ENCODE results near the gene HPS3.
"Not testable (repeated sequence)": the region's sequence is repeated elsewhere in the genome, so short reads cannot be mapped to it uniquely, and the experiment has no call there.

Gene HPS3

GRCh38 chr3:149129326-149130205 is at the start of gene HPS3:
HPS3 (plus strand) TSS chr3:149129638; CDS start chr3:149129724, 86 bp downstream.
- peak; percentile 95 for DNase-seq

- no peak for DNase-seq
Measured at GRCh38 chr3:149080011-149080698, 49.3 kb upstream of the HPS3 start.

GRCh38 chr3:149080699-149081091 is 48.7 kb upstream of the HPS3 start:
- DNase-seq = no peak

- DNase-seq = no peak
Measured at GRCh38 chr3:149081772-149082171, 47.7 kb upstream of the HPS3 start.

GRCh38 chr3:149085828-149086231 is 43.6 kb upstream of the HPS3 start:
- DNase-seq = peak; percentile 53

GRCh38 chr3:149086232-149086988 is 43.0 kb upstream of the HPS3 start, which contains the start of gene HLTF:
HLTF (minus strand) TSS chr3:149086533; CDS start chr3:149086336, 197 bp downstream.
- peak; percentile 99 for DNase-seq

GRCh38 chr3:149087208-149087607 is 42.2 kb upstream of the HPS3 start:
- DNase-seq = peak; percentile 86

GRCh38 chr3:149089395-149089794 is 40.0 kb upstream of the HPS3 start:
- DNase-seq = no peak

GRCh38 chr3:149090461-149090860 is 39.0 kb upstream of the HPS3 start:
- DNase-seq = no peak

GRCh38 chr3:149090907-149091306 is 38.5 kb upstream of the HPS3 start:
- no peak for DNase-seq

GRCh38 chr3:149091983-149092382 is 37.5 kb upstream of the HPS3 start:
- no peak for DNase-seq

- DNase-seq = no peak
Measured at GRCh38 chr3:149095487-149095886, 34.0 kb upstream of the HPS3 start.

GRCh38 chr3:149097987-149098386 is 31.5 kb upstream of the HPS3 start:
- not testable (repeated sequence) for DNase-seq

- no peak for DNase-seq
Measured at GRCh38 chr3:149101154-149101553, 28.3 kb upstream of the HPS3 start.

- DNase-seq = no peak
Measured at GRCh38 chr3:149101641-149102040, 27.8 kb upstream of the HPS3 start.

GRCh38 chr3:149104484-149104883 is 25.0 kb upstream of the HPS3 start:
- no peak for DNase-seq

GRCh38 chr3:149114458-149114857 is 15.0 kb upstream of the HPS3 start:
- no peak for DNase-seq

- DNase-seq = no peak
Measured at GRCh38 chr3:149115114-149115513, 14.3 kb upstream of the HPS3 start.

- DNase-seq = no peak
Measured at GRCh38 chr3:149118724-149119123, 10.7 kb upstream of the HPS3 start.

- no peak for DNase-seq
Measured at GRCh38 chr3:149119466-149119865, 10.0 kb upstream of the HPS3 start.

- DNase-seq = peak; percentile 73
Measured at GRCh38 chr3:149120051-149120972, 9.1 kb upstream of the HPS3 start.
